Measurements from ENCODE around the gene SP5. TPM values are rescaled to one million over a fixed set of nuclear protein-coding genes. Genes with fewer than 3 reads are reported as not detected.
"Not testable (repeated sequence)": the region's sequence is repeated elsewhere in the genome, so short reads cannot be mapped to it uniquely, and the experiment has no call there.

The SP5 gene
- total RNA-seq, 2 experiments from 2014 or later, result not detected

DNA sequence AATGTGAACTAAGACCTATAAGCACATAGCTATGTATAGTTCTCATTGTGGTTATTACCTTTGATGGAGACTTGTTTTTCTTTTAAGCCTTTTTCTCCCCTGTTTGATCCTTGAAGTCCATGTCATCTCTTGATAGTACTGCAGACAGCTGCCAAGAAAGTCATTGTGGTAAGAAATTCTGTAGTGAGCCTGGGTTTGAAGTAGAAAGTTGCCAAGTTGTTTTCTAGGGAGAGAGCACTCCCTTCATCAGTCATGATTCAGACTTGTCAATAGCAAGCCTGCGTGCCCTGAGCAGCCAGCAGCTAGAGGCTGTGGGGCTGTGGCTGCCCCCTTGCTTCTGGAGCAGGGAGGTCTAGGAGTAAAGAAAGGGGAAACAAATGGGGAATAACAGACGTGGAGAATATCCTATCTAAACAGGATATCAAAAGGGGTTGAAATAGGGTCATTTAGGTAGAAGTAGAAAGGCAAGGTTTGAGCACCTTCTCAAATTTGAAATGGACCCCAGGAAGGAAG, 8.4 kb downstream of the SP5 start:
- POLR2A ChIA-PET, result no interaction called here
- Mint-ChIP-seq H3K9me3 (ENCODE audit: insufficient read depth) (no peaks in the 10 kb centered on the region), H3K4me1 (ENCODE audit: low read depth) (no peaks in the 10 kb centered on the region), H3K4me3 (no peak overlapping the region), H3K27me3 (ENCODE audit: low read depth) (peaks cover 36% of the 10 kb centered on the region), H3K27ac (no peak overlapping the region), H3K36me3 (ENCODE audit: low read depth) (no peaks in the 10 kb centered on the region)
- ATAC-seq (no peak), DNase-seq (no peak)
- CTCF ChIA-PET, result interaction anchor here (1.6 kb wide), 1 partner anchor 154 kb away, joined by 3 read pairs; no protein-coding TSS in a partner anchor

DNA sequence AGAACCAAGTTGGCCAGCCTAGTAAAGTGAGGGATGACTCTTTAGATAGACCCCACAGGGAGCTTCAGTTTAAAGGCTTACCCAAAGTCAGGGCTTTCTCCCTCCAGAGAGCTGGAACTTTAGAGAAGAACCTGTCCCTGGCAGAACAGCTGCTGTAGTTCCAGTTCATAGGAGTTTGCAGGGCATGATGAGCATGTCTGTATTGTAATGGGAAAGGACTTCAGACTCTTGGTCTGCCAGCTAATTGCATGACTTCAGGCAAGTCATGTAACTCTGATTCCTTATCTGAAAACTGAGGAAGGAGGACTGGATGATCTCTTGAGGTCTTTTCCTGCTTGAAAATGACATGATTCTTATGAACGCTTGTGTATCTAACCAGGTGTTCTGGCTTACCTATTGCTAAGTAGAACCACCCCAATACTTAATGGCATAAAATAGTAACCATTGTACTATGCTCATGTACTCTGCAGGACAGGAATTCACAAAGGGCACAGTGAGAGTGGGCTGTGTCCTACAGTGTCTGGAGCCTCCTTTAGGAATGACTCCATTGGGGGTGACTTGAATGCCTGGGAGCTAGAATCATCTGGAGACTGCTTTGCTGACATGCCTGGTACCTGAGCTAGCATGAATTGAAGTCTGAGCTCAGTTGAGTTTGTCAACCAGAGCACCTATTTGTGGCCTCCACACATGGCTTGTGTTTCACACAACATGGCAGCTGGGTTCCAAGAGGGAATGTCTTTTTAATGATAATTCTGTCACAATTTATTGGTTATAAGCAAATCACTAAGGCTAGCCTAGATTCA, 18.9 kb downstream of the SP5 start:
- Mint-ChIP-seq H3K27ac (no peak overlapping the region), H3K27me3 (ENCODE audit: low read depth) (peaks cover 23% of the 10 kb centered on the region), H3K4me1 (ENCODE audit: low read depth) (no peaks in the 10 kb centered on the region), H3K36me3 (ENCODE audit: low read depth) (no peaks in the 10 kb centered on the region), H3K9me3 (ENCODE audit: insufficient read depth) (no peaks in the 10 kb centered on the region), H3K4me3 (no peak overlapping the region)
- CTCF ChIA-PET, result no interaction called here
- ATAC-seq, result no peak
- POLR2A ChIA-PET, result no interaction called here
- no peak for DNase-seq

DNA sequence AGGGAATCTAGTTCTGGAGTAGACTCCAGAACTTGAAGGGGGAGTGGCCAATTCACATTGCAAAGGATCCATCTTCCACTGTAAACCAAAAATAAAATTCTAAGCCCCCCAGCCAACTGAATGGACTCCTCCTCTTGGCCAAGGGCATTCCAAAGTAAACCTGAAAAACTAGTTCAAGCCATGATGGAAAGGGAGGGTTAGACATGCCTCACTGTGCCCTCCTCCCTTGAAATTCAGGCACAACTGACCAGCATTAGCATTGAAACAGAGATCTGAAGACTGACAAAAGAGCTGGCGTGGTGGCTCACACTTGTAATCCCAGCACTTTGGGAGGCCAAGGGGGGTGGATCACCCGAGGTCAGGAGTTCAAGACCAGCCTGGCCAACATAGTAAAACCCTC, 19.5 kb downstream of the SP5 start:
- H3K9me3 Mint-ChIP-seq (ENCODE audit: insufficient read depth); DNase-seq; ATAC-seq; H3K27ac Mint-ChIP-seq; H3K36me3 Mint-ChIP-seq (ENCODE audit: low read depth); POLR2A ChIA-PET; CTCF ChIA-PET; H3K4me1 Mint-ChIP-seq (ENCODE audit: low read depth); H3K4me3 Mint-ChIP-seq: not testable (repeated sequence)
- peaks cover 24% of the 10 kb centered on the region for H3K27me3 Mint-ChIP-seq (ENCODE audit: low read depth)

DNA sequence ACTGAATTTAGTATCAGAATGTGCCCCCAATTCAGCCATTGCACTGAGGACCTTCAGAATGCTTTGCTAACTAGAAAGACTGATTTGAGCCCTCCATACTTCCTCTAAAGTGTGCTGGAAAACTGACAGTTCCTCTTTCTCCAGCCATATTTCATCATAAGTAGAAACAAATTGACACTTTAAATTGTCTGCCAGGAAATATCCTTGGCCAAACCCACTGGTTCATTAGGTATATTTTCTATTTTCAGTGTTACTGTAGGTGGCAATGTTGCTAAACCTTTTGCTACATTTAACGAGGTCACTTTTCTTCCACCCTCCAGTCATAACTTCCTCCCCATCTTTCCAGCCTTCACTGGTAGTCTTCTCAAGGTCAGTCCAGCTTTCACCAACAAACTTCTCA, 21.5 kb downstream of the SP5 start:
- H3K4me1 Mint-ChIP-seq (ENCODE audit: low read depth), result no peaks in the 10 kb centered on the region
- no peak overlapping the region for H3K27ac Mint-ChIP-seq
- H3K9me3 Mint-ChIP-seq (ENCODE audit: insufficient read depth), result no peaks in the 10 kb centered on the region
- H3K36me3 Mint-ChIP-seq (ENCODE audit: low read depth), result no peaks in the 10 kb centered on the region
- DNase-seq, result no peak
- no peak overlapping the region for H3K4me3 Mint-ChIP-seq
- ChIA-PET CTCF (no interaction called here), POLR2A (no interaction called here)
- peaks cover 21% of the 10 kb centered on the region for H3K27me3 Mint-ChIP-seq (ENCODE audit: low read depth)
- ATAC-seq, result no peak

DNA sequence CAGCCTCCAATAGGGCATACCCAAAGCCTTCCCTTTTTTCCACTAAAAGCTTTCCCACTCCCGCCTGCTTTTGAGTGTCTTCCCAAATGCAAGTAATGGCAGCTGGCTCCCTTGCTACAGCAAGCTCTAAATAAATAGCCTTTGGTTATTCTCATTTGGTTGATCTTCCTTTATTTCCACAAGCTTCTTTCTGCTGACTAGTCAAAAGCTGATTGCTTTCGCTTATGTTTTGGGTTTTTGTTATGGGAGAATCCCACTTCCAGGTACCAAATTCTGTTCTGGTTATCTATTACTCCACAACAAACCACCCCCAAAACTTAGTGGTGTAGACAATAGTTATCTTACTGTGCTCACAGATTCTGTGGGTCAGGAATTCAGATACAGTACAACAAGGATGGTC, 22.3 kb downstream of the SP5 start:
- DNase-seq (no peak), ATAC-seq (no peak)
- H3K4me3 Mint-ChIP-seq, result no peak overlapping the region
- no peaks in the 10 kb centered on the region for H3K4me1 Mint-ChIP-seq (ENCODE audit: low read depth)
- H3K27me3 Mint-ChIP-seq (ENCODE audit: low read depth), result peaks cover 20% of the 10 kb centered on the region
- H3K9me3 Mint-ChIP-seq (ENCODE audit: insufficient read depth), result no peaks in the 10 kb centered on the region
- H3K27ac Mint-ChIP-seq, result no peak overlapping the region
- ChIA-PET CTCF (no interaction called here), POLR2A (no interaction called here)
- no peaks in the 10 kb centered on the region for H3K36me3 Mint-ChIP-seq (ENCODE audit: low read depth)

DNA sequence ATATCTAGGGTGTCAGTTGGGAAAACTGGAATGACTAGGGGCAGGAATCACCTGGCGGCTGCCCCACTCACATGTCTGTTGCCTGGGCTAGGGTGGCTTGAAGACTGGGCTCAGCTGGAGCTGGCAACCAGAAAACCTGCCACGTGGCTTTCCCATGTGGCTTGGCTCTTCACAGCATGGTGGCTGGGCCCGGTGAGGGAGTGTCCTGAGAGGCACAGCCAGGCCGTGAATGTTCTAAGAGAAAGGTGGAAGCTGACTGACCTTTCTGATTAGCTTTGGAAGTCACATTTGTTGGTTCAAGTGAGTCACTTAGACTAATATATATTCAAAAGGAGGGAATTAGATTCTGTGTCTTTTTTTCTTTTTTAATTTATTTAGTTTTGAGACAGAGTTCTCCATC, 22.7 kb downstream of the SP5 start:
- H3K27ac Mint-ChIP-seq, result no peak overlapping the region
- ATAC-seq (no peak), DNase-seq (no peak)
- H3K4me3 Mint-ChIP-seq, result no peak overlapping the region
- H3K4me1 Mint-ChIP-seq (ENCODE audit: low read depth), result no peaks in the 10 kb centered on the region
- no peaks in the 10 kb centered on the region for H3K9me3 Mint-ChIP-seq (ENCODE audit: insufficient read depth)
- ChIA-PET POLR2A (no interaction called here), CTCF (interaction anchor here (1.1 to 1.5 kb wide), 2 partner anchors 10 to 33 kb away, joined by 3 read pairs; partner anchors contain the start of gene ERICH2)
- H3K27me3 Mint-ChIP-seq (ENCODE audit: low read depth), result peaks cover 18% of the 10 kb centered on the region
- no peaks in the 10 kb centered on the region for H3K36me3 Mint-ChIP-seq (ENCODE audit: low read depth)

DNA sequence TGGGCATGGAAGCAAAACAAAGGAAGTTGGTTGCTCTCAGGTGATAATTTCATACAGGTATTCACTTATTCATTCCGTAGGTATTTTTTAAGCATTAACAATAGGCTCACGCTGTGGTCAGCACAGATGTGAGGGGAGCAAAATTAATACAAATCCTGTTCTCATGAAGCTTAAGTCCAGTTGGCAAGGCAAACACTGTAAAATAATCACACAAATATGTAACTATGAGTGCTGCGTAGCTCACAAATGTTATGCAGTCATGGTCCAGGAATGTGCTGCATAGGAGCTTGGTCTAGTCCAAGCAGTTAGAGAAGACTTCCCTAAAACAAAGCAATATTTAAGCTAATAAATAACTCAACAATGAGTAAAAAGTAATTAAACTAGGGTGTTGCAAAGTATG, 23.9 kb downstream of the SP5 start:
- no peak overlapping the region for H3K27ac Mint-ChIP-seq
- no peaks in the 10 kb centered on the region for H3K36me3 Mint-ChIP-seq (ENCODE audit: low read depth)
- ATAC-seq, result no peak
- no peaks in the 10 kb centered on the region for H3K4me1 Mint-ChIP-seq (ENCODE audit: low read depth)
- ChIA-PET POLR2A (no interaction called here), CTCF (interaction anchor here (0.8 to 1.5 kb wide), 4 partner anchors 9 to 330 kb away, joined by 3 read pairs; partner anchors contain the start of gene ERICH2)
- H3K4me3 Mint-ChIP-seq, result no peak overlapping the region
- H3K9me3 Mint-ChIP-seq (ENCODE audit: insufficient read depth), result no peaks in the 10 kb centered on the region
- DNase-seq, result no peak
- peaks cover 12% of the 10 kb centered on the region for H3K27me3 Mint-ChIP-seq (ENCODE audit: low read depth)

DNA sequence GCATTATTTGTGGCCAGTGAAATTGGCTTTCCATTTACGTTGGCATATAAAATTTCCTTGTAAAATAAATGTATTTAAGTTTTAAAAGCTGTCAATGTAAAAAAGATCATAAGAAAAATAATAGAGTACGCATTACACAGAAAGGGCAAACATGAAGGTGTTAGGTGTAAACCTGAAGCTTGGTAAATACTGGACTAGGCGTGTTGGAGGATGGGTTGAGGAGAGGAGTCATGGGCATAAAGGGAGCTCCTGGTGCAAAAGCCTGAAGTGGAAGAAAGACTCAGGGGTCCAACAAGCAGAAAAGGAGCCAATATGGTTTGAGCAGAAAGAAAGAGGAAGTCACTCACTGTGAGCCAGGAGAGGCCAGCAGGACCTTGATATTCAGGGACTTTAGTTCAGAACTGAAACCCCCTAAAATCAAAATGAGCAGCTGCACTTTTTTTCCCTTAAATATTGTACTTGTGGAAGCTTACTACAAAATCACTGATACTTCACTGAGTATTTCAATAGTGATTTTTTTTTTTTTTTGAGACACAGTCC, 24.4 kb downstream of the SP5 start:
- Mint-ChIP-seq H3K4me3 (no peak overlapping the region), H3K27me3 (ENCODE audit: low read depth) (peaks cover 14% of the 10 kb centered on the region), H3K27ac (no peak overlapping the region), H3K4me1 (ENCODE audit: low read depth) (no peaks in the 10 kb centered on the region), H3K9me3 (ENCODE audit: insufficient read depth) (no peaks in the 10 kb centered on the region), H3K36me3 (ENCODE audit: low read depth) (no peaks in the 10 kb centered on the region)
- ChIA-PET CTCF (interaction anchor here (0.8 to 1.5 kb wide), 3 partner anchors 9 to 330 kb away, joined by 3 read pairs; no protein-coding TSS in a partner anchor), POLR2A (interaction anchor here (0.6 kb wide), 1 partner anchor 53 kb away, joined by 3 read pairs; no protein-coding TSS in a partner anchor)
- no peak for DNase-seq
- ATAC-seq, result no peak

DNA sequence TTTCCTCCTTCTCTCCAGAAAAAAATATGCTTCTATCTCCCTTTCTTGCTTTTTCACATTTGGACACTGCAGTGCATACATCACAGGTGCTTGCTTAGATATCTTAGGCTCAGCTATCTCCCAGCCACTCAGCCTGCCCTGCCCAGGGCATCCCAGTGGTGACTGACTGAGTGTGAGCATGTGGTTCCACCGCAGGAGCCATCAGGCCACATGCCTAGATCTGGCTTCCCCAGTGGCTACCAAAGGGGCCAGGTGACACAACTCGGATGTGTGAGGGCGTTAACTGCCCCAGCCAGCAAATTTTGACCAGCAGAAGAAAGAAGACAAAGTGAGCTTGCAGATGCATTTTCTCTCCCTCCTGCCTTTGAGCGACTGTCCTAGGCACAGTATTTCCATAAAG, 25.5 kb downstream of the SP5 start:
- Mint-ChIP-seq H3K27me3 (ENCODE audit: low read depth) (peaks cover 17% of the 10 kb centered on the region), H3K4me3 (no peak overlapping the region), H3K27ac (no peak overlapping the region), H3K9me3 (ENCODE audit: insufficient read depth) (no peaks in the 10 kb centered on the region), H3K36me3 (ENCODE audit: low read depth) (no peaks in the 10 kb centered on the region), H3K4me1 (ENCODE audit: low read depth) (no peaks in the 10 kb centered on the region)
- ATAC-seq (no peak), DNase-seq (no peak)
- ChIA-PET CTCF (no interaction called here), POLR2A (no interaction called here)

DNA sequence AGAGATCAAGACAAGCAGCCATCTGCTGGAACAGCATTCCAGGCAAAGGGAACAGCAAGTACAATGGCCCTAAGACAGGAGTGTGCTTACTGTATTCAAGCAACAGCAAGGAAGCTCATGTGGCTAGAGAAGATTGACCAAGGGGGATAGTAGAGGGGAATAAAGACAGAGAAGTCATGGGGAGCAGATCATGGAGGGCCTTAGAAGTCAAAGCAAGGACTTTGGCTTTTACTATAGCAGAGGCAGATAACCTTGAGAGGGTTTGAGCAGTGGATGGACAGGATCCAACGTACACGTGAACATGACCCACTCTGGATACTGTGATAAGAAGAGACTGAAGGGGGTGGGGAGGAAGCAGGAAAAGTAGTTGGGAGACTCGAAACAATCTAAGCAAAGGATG, 26.9 kb downstream of the SP5 start:
- Mint-ChIP-seq H3K4me1 (ENCODE audit: low read depth) (no peaks in the 10 kb centered on the region), H3K27ac (no peak overlapping the region), H3K9me3 (ENCODE audit: insufficient read depth) (no peaks in the 10 kb centered on the region), H3K4me3 (no peak overlapping the region), H3K36me3 (ENCODE audit: low read depth) (no peaks in the 10 kb centered on the region), H3K27me3 (ENCODE audit: low read depth) (peaks cover 15% of the 10 kb centered on the region)
- CTCF ChIA-PET, result no interaction called here
- no peak for DNase-seq
- POLR2A ChIA-PET, result no interaction called here
- ATAC-seq, result no peak

DNA sequence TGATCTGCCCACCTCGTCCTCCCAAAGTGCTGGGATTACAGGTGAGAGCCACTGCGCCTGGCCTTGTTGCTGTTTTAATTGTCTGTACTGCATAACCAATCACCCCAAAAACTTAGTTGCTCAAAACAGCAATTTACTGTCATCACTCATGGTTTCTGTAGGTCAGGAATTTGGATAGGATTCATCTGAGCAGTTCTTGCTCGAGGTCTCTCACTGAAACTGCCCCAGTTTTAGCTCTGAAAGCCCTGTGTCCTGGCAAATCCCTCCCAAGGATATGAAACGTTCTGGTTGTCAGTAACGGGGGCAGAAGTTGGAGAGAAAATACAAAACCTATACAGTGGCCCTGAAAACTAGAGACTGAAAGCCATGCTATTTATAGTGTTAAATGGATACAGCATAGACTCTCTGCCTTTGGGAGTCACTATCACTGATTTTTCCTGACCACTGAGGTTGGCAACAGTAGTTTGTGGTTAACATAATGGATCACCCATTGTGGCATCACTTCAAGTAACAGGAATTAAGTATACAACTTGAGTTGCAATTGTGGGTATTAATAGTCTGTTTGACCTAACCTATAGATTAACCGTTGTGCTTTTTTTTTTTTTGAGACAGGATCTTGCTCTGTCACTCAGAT, 27.9 kb downstream of the SP5 start:
- ChIA-PET CTCF (no interaction called here), POLR2A (no interaction called here)
- H3K27ac Mint-ChIP-seq, result no peak overlapping the region
- H3K9me3 Mint-ChIP-seq (ENCODE audit: insufficient read depth), result no peaks in the 10 kb centered on the region
- ATAC-seq (no peak), DNase-seq (no peak)
- no peaks in the 10 kb centered on the region for H3K36me3 Mint-ChIP-seq (ENCODE audit: low read depth)
- H3K4me3 Mint-ChIP-seq, result no peak overlapping the region
- H3K27me3 Mint-ChIP-seq (ENCODE audit: low read depth), result peaks cover 12% of the 10 kb centered on the region
- no peaks in the 10 kb centered on the region for H3K4me1 Mint-ChIP-seq (ENCODE audit: low read depth)

DNA sequence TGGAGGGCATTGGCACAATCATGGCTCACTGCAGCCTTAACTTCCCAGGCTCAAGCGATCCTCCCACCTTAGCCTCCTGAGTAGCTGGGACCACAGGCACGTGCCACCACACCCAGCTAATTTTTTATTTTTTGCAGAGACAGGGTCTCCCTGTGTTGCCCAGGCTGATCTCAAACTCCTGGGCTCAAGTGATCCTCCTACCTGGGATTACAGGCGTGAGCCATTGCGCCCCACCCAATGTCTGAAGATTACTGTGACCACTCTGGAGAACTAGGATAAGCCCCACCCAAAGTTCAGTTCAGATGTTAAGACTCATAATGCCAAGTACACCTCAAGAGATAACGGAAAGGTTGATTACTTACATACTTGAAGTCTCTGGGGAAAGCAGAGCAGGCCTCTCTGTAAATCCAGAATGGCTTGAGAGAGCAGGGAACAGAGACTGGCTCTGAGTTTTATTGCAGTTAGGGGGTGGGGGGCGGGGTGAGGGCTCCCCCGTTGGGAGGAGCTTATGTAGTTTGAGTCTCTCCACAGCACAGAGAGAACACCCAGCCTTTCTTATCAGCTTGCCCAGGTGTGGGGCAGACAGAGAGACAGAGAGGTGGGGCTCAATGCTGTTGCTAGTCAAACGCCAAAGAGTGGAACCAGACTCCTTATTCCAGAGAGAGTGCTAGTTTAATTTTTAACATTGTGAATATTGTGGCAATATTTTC, 28.5 kb downstream of the SP5 start:
- H3K36me3 Mint-ChIP-seq (ENCODE audit: low read depth), result no peaks in the 10 kb centered on the region
- no peak for DNase-seq
- H3K4me3 Mint-ChIP-seq, result no peak overlapping the region
- ChIA-PET CTCF (no interaction called here), POLR2A (no interaction called here)
- no peaks in the 10 kb centered on the region for H3K9me3 Mint-ChIP-seq (ENCODE audit: insufficient read depth)
- ATAC-seq, result no peak
- no peak overlapping the region for H3K27ac Mint-ChIP-seq
- H3K27me3 Mint-ChIP-seq (ENCODE audit: low read depth), result peaks cover 12% of the 10 kb centered on the region
- no peaks in the 10 kb centered on the region for H3K4me1 Mint-ChIP-seq (ENCODE audit: low read depth)

All from activated CD8-positive, alpha-beta T cell treated with anti-CD3 and anti-CD28 coated beads, Interleukin-2, amount 10 ng/mL, durations not matched to agents 7 days and 5 days (primary cell).